Left colon (tissue), 2 donors: ENCODE results near the gene MYO19. TPM values are rescaled to one million over a fixed set of nuclear protein-coding genes. Genes with fewer than 3 reads are reported as not detected.

ENCODE experiments used
- ATAC-seq: fragments of 200-7000 bp; cut with Tn5 transposase; one replicate; pipeline ENCODE4 v1.9.1; 2020; ENCODE audit warnings: mild to moderate bottlenecking, moderate library complexity
- DNase-seq, 2 donors: peaks; one replicate each; pipeline ENCODE4 v3.0.0-alpha.2; 2020
- intact Hi-C, 2 donors: fragments of 100-400 bp; cut with DNase I in 1 of 2; cut with micrococcal nuclease in 1 of 2; formaldehyde crosslinking; loops; one replicate each; pipeline versions ENCODE4 v1.11.2 to v1.14.0; 2022; cut with DNase I, micrococcal nuclease
- long read RNA-seq: library from polyadenylated mRNA; unstranded; transcript quantifications from one replicate; pipeline ENCODE4 v2.0.0, GENCODE V29; 2021
- total RNA-seq, 2 donors: library from RNA; stranded (reverse); fragmentation: NEBNext Ultra II Directional; extraction: Animal tissue kit (Norgen Biotek cat#: 25700); gene quantifications; one replicate each; pipeline ENCODE4 v1.2.1, GENCODE V29; 2021
- donor health status: DM: no; HTN: no; CAD: no.
- donor health status: DM: yes; HTN: yes; CAD: no.

Gene MYO19
- total RNA-seq: 10 to 100 TPM; 68.4 to 99.3 TPM
- long read RNA-seq, full-length matches to known transcripts: 10 of 49 reads
- long read RNA-seq, partial matches to known transcripts: 25 of 49 reads
- long read RNA-seq, other reads (novel, unspliced or antisense): 14 of 49 reads

GRCh38 chr17:36534840-36535668 lies at the start of gene MYO19, which contains the start of gene PIGW:
Gene MYO19, minus strand, starts transcription at chr17:36534868. Its CDS starts 2,330 bp downstream, at chr17:36532538.
Gene PIGW, plus strand, starts transcription at chr17:36534987. Its CDS starts 2,115 bp downstream, at chr17:36537102.
- intact Hi-C loops: no loop called here
- DNase-seq (peak; percentile 93), ATAC-seq (peak; percentile 88)

DNA sequence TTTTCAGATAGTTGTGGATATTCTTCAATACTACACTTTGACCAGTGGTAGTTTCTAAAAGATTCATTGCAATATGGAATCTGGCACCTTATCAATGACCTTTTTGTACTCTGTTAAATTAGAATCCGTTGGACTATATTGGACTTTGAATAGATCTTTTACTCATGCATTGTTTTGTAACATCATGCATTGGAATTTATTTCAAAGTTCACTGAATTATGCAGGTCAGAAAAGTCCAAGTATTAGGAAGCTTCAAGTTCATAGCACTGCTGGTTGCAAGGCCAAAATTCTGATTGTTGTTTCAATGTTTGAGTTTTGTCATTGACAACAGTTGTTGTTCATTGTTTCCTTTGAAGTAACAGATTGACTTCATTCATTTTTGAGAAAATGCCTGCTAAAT lies 49.1 kb upstream of the MYO19 start:
- intact Hi-C loops: no loop called here
- no peak for DNase-seq
- ATAC-seq: no peak

DNA sequence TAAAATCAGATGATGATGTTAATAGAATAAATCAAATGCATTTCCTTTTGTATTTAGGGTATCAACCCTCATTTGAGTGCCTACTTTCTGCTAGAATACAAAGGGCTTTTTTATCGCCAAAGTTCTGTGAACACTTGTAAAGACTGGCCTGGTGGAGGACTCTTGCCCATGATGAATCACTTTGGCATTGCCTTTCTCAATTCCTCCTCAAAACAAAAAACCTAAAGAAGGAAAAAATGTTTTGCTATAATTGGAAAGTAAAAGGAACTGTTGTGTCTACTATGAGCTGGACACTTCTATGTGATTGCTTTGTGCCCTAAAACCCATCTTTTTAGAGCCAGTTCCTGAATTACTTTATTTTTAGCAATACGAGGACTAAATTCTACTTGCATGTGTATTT lies 44.0 kb upstream of the MYO19 start:
- ATAC-seq (no peak), DNase-seq (no peak)
- intact Hi-C loops: no loop called here

DNA sequence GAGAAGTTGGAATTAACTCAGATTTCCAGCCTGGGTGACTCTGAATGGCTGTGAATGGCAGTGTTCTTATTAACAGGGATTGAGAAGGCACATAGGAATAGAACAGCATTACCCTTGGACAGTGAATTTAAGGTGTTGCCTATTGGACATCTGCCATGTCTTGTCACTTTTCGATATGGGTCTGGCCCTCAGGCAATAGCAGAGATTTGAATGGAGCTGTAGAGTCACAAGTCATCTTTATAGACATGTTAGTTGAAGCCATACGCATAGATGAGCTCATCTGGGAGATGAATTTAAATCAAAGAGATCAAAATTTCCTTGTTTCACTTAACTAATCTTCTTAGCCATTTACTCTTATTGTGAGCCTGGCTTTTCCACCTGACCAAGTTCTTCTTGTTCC lies 42.1 kb upstream of the MYO19 start:
- ATAC-seq (no peak), DNase-seq (no peak)
- intact Hi-C loops: no loop called here

DNA sequence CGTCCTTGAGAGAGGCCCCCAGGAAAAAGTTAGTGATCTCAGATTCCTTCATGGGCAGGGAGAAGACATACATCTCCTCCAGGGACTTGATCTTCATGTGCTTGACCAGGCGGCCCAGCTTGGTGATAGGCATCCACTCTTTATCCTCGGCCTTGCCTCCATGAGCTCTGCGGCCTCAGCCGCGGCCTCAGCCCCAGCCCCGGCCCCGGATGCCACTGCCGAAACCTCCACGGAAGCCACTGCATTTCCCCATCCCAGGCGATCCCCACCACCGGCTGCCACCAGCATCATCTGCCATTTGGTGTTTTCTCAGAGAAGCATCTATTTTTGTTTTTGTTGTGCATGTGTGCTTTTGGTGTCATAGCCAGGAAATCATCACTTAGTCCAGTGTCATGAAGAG lies 40.4 kb upstream of the MYO19 start:
- intact Hi-C loops: no loop called here
- DNase-seq (no peak), ATAC-seq (no peak)

- intact Hi-C loops: no loop called here
- no peak for DNase-seq
- ATAC-seq: no peak
Observed at GRCh38 chr17:36566081-36566480, 31.4 kb upstream of the MYO19 start.

DNA sequence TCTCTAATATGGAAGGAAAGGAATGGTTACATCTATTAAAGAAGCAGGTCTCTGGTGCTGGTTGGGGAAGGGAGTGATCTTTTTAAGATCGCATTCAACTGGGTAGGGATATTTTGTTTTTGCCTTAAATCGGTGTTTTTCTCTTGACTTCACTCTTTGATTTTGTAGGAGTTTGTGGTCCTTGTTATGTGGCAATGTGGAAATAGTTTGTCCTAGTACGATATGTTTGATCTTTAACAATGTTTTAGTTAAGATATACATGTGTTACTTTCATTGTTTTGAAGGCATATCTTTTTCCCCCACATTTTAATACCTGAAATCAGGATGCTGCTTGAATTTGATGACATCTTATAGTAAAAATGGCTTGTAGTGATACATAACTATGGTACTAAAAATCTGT lies 18.8 kb upstream of the MYO19 start:
- ATAC-seq (no peak), DNase-seq (no peak)
- intact Hi-C loops: no loop called here

- intact Hi-C loops: no loop called here
- DNase-seq (no peak), ATAC-seq (peak; percentile 56)
Observed at GRCh38 chr17:36550491-36551417, 16.1 kb upstream of the MYO19 start.

DNA sequence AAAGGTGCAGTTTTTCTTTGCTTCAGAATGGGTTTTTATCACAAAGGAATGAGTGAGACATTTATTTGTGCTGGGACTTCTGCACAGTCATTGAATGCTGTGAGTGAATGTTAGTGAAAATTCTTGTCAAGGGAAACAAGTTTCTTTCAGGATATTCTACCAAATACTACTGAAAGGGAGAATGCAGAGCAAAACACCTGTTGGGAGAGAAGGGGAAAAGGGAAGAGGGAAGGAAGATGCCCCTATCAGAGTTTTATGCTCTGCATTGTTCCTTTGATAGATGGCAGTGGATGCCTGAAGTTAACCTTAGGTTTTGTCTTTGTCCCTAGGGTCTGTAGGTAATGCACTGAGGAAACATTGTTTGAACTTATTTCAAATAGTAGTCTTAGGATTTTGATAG lies 13.1 kb upstream of the MYO19 start:
- DNase-seq: no peak
- intact Hi-C loops: loop anchor here in 1 of 2 donors (5.0 kb wide), 1 partner anchor 45 kb away; the partner anchor contains the start of gene DHRS11
- ATAC-seq: no peak

GRCh38 chr17:36546418-36547093 lies 11.9 kb upstream of the MYO19 start:
- ATAC-seq: no peak
- DNase-seq: no peak
- intact Hi-C loops: loop anchor here in 1 of 2 donors (5.0 kb wide), 1 partner anchor 46 kb away; the partner anchor contains the start of gene DHRS11

- intact Hi-C loops: loop anchor here in 1 of 2 donors (5.0 kb wide), 1 partner anchor 47 kb away; the partner anchor contains the start of gene DHRS11
- DNase-seq (peak; percentile 96 to 97), ATAC-seq (peak; percentile 77)
Observed at GRCh38 chr17:36545465-36546417, 11.1 kb upstream of the MYO19 start.

- intact Hi-C loops: loop anchor here in 1 of 2 donors (5.0 kb wide), 1 partner anchor 47 kb away; the partner anchor contains the start of gene DHRS11
Observed at GRCh38 chr17:36545077-36545464, 10.4 kb upstream of the MYO19 start.

DNA sequence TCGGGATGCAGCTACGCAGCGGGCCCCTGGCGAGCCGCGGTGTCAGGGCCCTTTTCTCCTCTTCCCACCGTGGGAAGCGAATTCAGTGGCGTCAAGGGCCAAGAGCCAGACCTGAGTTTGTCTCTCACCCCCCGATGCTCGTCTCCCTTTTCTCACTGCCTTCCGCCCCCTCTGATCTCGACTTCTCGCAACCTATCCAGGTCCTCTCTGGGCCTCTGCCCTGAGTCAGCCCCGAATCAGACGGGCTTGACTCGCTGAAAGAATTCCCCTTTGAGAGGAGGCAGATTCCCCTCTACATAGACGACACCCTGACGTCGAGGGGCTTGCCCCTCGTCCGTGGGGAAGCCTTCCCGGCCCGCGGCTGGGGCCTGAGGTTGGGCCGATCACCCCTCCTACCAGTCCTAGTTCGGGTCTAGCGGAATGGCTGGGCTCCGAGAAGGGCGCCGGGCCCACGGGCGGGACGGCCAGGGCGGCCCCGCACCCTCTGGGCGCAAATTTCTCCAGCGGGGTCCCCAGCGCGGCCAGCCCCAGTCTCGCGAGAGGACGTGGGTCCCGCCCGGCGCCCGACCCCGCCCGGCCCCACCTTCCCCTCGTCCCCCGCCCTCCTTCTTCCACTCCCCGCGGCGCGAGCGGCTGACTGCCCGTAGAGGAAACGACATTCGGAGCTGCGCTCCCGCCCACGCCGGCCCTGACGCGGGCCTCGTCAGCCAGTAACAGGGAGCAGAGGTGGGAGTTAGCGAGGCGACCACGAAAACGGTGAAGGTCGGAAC lies 9.8 kb upstream of the MYO19 start, which contains the start of gene GGNBP2:
Gene GGNBP2 (plus strand): TSS at position 613 of the 770 bp plus-strand sequence. CDS start 806 bp downstream, outside the sequence.
- ATAC-seq (peak; percentile 77), DNase-seq (peak; percentile 94 to 96)
- intact Hi-C loops: loop anchor here in 1 of 2 donors (5.0 kb wide), 1 partner anchor 48 kb away; the partner anchor contains the start of gene DHRS11

More at GRCh38 chr17:36545077-36545464, 10.4 kb upstream of the MYO19 start:
- no peak for ATAC-seq
- no peak for DNase-seq

DNA sequence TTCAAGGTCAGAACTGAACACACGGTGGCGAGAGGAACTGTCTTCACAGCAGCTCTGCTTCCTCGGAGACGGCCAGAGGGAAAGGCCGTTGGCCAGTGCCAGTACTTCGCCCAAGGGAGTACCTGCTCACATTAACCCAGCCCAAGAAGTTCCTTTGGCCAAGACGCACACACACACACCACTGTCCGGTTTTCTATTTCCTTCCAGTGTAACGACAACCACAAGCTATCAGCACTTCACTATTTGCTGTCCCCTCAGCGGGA lies 9.3 kb upstream of the MYO19 start:
- peak; percentile 67 for DNase-seq
- ATAC-seq: peak; percentile 34
- intact Hi-C loops: no loop called here

- intact Hi-C loops: no loop called here
- DNase-seq: no peak
- ATAC-seq: no peak
Observed at GRCh38 chr17:36542755-36543154, 8.1 kb upstream of the MYO19 start.

DNA sequence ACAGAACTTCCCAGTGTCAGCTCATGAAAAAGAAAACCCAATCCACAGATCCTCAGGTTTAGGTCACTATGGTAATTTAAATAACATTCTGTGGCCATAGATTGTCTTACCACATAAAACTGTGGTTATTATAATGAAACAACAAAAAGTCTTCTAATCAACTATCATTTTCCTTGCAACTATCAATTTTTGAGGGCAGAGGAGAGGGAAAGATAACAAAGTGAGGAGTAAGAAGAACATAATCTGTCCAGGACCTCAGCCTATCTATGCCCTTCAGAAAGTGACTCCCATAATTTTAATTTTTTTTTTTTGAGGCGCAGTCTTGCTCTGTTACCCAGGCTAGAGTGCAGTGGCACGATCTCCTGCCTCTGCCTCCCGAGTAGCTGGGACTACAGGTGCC lies 6.0 kb upstream of the MYO19 start:
- DNase-seq: no peak
- ATAC-seq: no peak
- intact Hi-C loops: no loop called here

- intact Hi-C loops: no loop called here
- no peak for DNase-seq
- no peak for ATAC-seq
Observed at GRCh38 chr17:36535669-36536081, 1.0 kb upstream of the MYO19 start.
